ENCODE results near the gene ZNF536. TPM values are rescaled to one million over a fixed set of nuclear protein-coding genes. Genes with fewer than 3 reads are reported as not detected.

Gene ZNF536
- total and polyA plus RNA-seq, 10 of the 15 experiments (the other 5 are each of a cell fraction or from before 2014, with no cell fraction given), result not detected

- no peaks in the 10 kb centered on the region for H4K20me1 ChIP-seq (ENCODE audit: control insufficient read depth, insufficient read depth)
- BruUV-seq (replicated peaks), result no TSS peak
- H3K9ac ChIP-seq (ENCODE audit: control insufficient read depth, insufficient read depth, low read length), result no peak overlapping the region
- in situ Hi-C loops (cut with MboI), result no loop called here
- no peaks in the 10 kb centered on the region for H3K36me3 ChIP-seq (ENCODE audit: control insufficient read depth in 2 of 2, insufficient read depth in 2 of 2, low read length in 1 of 2)
- no peak overlapping the region for H3K4me2 ChIP-seq (ENCODE audit: control insufficient read depth, insufficient read depth)
- no peak overlapping the region for H2AFZ ChIP-seq (ENCODE audit: control insufficient read depth, low read depth, low read length)
- H3K27me3 ChIP-seq (replicated peaks in 1 of 2; ENCODE audit: control insufficient read depth in 2 of 2, insufficient read depth in 2 of 2, low read length in 1 of 2), result 0 out of 4 replicates have a peak, but pooled peaks cover 0 to 2% of the 10 kb centered on the region in 2 experiments
- no peak overlapping the region for H3K27ac ChIP-seq (ENCODE audit: control insufficient read depth, insufficient read depth)
- H3K4me1 ChIP-seq (ENCODE audit: control insufficient read depth, insufficient read depth, low read length), result no peaks in the 10 kb centered on the region
- WGBS (ENCODE audit: insufficient coverage, insufficient replicate concordance, low lambda C conversion rate, missing lambda C conversion rate), result 29% methylated on average over 12 of the region's 12 CpGs
- no peak for DNase-seq (ENCODE audit: low read depth, low spot score)
- no peak overlapping the region for H3K4me3 ChIP-seq
- intact Hi-C loops (cut with micrococcal nuclease; ENCODE audit: unreplicated experiment), result no loop called here
- FAIRE-seq, result no peak
- TF ChIP-seq JUNB (IDR thresholded peaks at IDR 0.05), result no peak
- no peak for TF ChIP-seq MAX (IDR thresholded peaks at IDR 0.05; ENCODE audit: low read depth, low read length)
- TF ChIP-seq POLR2A (IDR thresholded peaks at IDR 0.05; ENCODE audit: low read depth, low read length), result no peak
- no peak for TF ChIP-seq BMI1 (IDR thresholded peaks at IDR 0.05; ENCODE audit: borderline replicate concordance)
- no peak for TF ChIP-seq BCLAF1 (IDR thresholded peaks at IDR 0.05)
- no peak for TF ChIP-seq PBX3 (IDR thresholded peaks at IDR 0.05; ENCODE audit: insufficient replicate concordance, low read depth, low read length)
- TF ChIP-seq CHD1 (IDR thresholded peaks at IDR 0.05; ENCODE audit: low read depth, low read length), result no peak
- no peak for TF ChIP-seq SRF (IDR thresholded peaks at IDR 0.05; ENCODE audit: low read depth in 2 of 2, low read length in 2 of 2)
- TF ChIP-seq HDAC6 (IDR thresholded peaks at IDR 0.05; ENCODE audit: unreplicated experiment), result no peak
- TF ChIP-seq KAT2A (conservative IDR thresholded peaks at IDR 0.05; ENCODE audit: control insufficient read depth, low read depth, low read length), result no peak
- no peak for TF ChIP-seq IRF3 (IDR thresholded peaks at IDR 0.05)
- no peak for TF ChIP-seq RUNX3 (IDR thresholded peaks at IDR 0.05; ENCODE audit: low read length)
- no peak for TF ChIP-seq CHD2 (IDR thresholded peaks at IDR 0.05; ENCODE audit: borderline replicate concordance, low read depth, low read length)
- TF ChIP-seq CBX5 (IDR thresholded peaks at IDR 0.05; ENCODE audit: low read depth), result no peak
- ATAC-seq, result no peak
- H3K79me2 ChIP-seq (ENCODE audit: control insufficient read depth, insufficient read depth, low read length), result no peaks in the 10 kb centered on the region
- ChIA-PET CTCF (no interaction called here), POLR2A (no interaction called here), RAD21 (ENCODE audit: unreplicated experiment) (no interaction called here), SMC1A (ENCODE audit: uncharacterized antibody, unreplicated experiment) (no interaction called here)
- H3K9me3 ChIP-seq (replicated peaks; ENCODE audit: control insufficient read depth, insufficient read depth, low read length), result no peaks in the 10 kb centered on the region
Observed at GRCh38 chr19:30325676-30326392, 46.4 kb upstream of the ZNF536 start.
